Trophoblast cell (in vitro differentiated cells and primary cell): Measurements from ENCODE around the gene NAV3.

Experiments used
- DNase-seq, 2 donors: peaks; one replicate each; pipeline ENCODE4 v3.0.0-alpha.2; 2016
- H2AFZ ChIP-seq: 2 replicates; pipeline ENCODE4 v1.6.1; 2013; ENCODE audit warnings: low read length, moderate library complexity, mild to moderate bottlenecking; ENCODE audit not compliant: insufficient read depth, poor library complexity
- H2AK5ac ChIP-seq: 2 replicates; pipeline ENCODE4 v1.6.1; 2013; ENCODE audit warnings: mild to moderate bottlenecking, low read length
- H2BK120ac ChIP-seq: 2 replicates; pipeline ENCODE4 v1.6.1; 2013; ENCODE audit warnings: low read length, mild to moderate bottlenecking, moderate library complexity; ENCODE audit not compliant: insufficient read depth, poor library complexity
- H2BK12ac ChIP-seq: 2 replicates; pipeline ENCODE4 v1.6.1; 2013; ENCODE audit warnings: mild to moderate bottlenecking, low read length, moderate library complexity
- H2BK5ac ChIP-seq: 2 replicates; pipeline ENCODE4 v1.6.1; 2013; ENCODE audit warnings: low read length, low read depth, moderate library complexity, mild to moderate bottlenecking; ENCODE audit not compliant: poor library complexity
- H3K14ac ChIP-seq: 2 replicates; pipeline ENCODE4 v1.6.1; 2013; ENCODE audit warnings: mild to moderate bottlenecking, low read length
- H3K18ac ChIP-seq: 2 replicates; pipeline ENCODE4 v1.6.1; 2013; ENCODE audit warnings: mild to moderate bottlenecking, low read length
- H3K23ac ChIP-seq: 2 replicates; pipeline ENCODE4 v1.6.1; 2013; ENCODE audit warnings: low read length
- H3K27ac ChIP-seq: 2 replicates; pipeline ENCODE4 v1.5.1; 2013; ENCODE audit warnings: low read depth, mild to moderate bottlenecking, inconsistent platforms, low read length, moderate library complexity
- H3K27me3 ChIP-seq: 2 replicates; pipeline ENCODE4 v1.6.1; 2013; ENCODE audit warnings: inconsistent platforms, mild to moderate bottlenecking, low read length, moderate library complexity; ENCODE audit not compliant: insufficient read depth
- H3K36me3 ChIP-seq, 2 experiments: 1 replicate in 1 of 2; 2 replicates in 1 of 2; pipeline ENCODE4 v1.6.1; 2013; ENCODE audit warnings: low read length in 2 of 2, mild to moderate bottlenecking in 2 of 2, moderate library complexity in 1 of 2; ENCODE audit not compliant: insufficient read depth in 2 of 2, control insufficient read depth in 1 of 2
- H3K4ac ChIP-seq: 2 replicates; pipeline ENCODE4 v1.6.1; 2013; ENCODE audit warnings: low read depth, mild to moderate bottlenecking, low read length, moderate library complexity
- H3K4me1 ChIP-seq, 2 experiments: 1 replicate in 1 of 2; 2 replicates in 1 of 2; pipeline ENCODE4 v1.6.1; 2013; ENCODE audit warnings: low read length in 2 of 2, mild to moderate bottlenecking in 2 of 2, moderate library complexity in 1 of 2; ENCODE audit not compliant: insufficient read depth in 2 of 2, control insufficient read depth in 1 of 2
- H3K4me2 ChIP-seq: 2 replicates; pipeline ENCODE4 v1.6.1; 2013; ENCODE audit warnings: inconsistent platforms, mild to moderate bottlenecking, low read length, moderate library complexity
- H3K4me3 ChIP-seq: 2 replicates; pipeline ENCODE4 v1.5.1; 2013; ENCODE audit warnings: mild to moderate bottlenecking, low read depth, low read length, inconsistent platforms
- H3K79me1 ChIP-seq: one replicate; pipeline ENCODE4 v1.6.1; 2013; ENCODE audit warnings: low read length
- H3K79me2 ChIP-seq: 2 replicates; pipeline ENCODE4 v1.6.1; 2013; ENCODE audit warnings: low read length, mild to moderate bottlenecking; ENCODE audit not compliant: control insufficient read depth, insufficient read depth, poor library complexity
- H3K9ac ChIP-seq: 2 replicates; pipeline ENCODE4 v1.6.1; 2013; ENCODE audit warnings: mild to moderate bottlenecking, low read length
- H3K9me3 ChIP-seq: 2 replicates; pipeline ENCODE4 v1.6.1; 2013; ENCODE audit warnings: low read depth, mild to moderate bottlenecking, control low read depth, inconsistent platforms, low read length; ENCODE audit not compliant: insufficient read depth
- H4K12ac ChIP-seq: 2 replicates; pipeline ENCODE4 v1.6.1; 2013; ENCODE audit warnings: low read depth, mild to moderate bottlenecking, low read length, moderate library complexity
- H4K8ac ChIP-seq: 2 replicates; pipeline ENCODE4 v1.6.1; 2013; ENCODE audit warnings: low read depth, mild to moderate bottlenecking, low read length, moderate library complexity
- H4K91ac ChIP-seq: one replicate; pipeline ENCODE4 v1.6.1; 2013; ENCODE audit warnings: low read depth, mild to moderate bottlenecking, low read length, moderate library complexity
- WGBS: extraction: QIAGEN DNeasy Blood & Tissue Kit; methylation state at CpG from one replicate; pipeline ENCODE4 v1.1.7; 2013; ENCODE audit warnings: missing lambda C conversion rate; ENCODE audit not compliant: insufficient read length, insufficient coverage; ENCODE audit errors: extremely low coverage; 5-methylcytosine and 5-hydroxymethylcytosine counted together

The NAV3 gene

GRCh38 chr12:78157199-78157598 is 326.5 kb downstream of the NAV3 start:
- Histone ChIP-seq H3K4me2 (no peak overlapping the region), H4K8ac (no peak overlapping the region), H2AFZ (no peak overlapping the region), H3K14ac (no peak overlapping the region), H3K4me3 (no peak overlapping the region), H3K23ac (no peak overlapping the region), H3K9ac (no peak overlapping the region), H3K79me2 (no peaks in the 10 kb centered on the region), H3K79me1 (no peaks in the 10 kb centered on the region), H2BK120ac (no peak overlapping the region), H4K12ac (no peak overlapping the region), H2AK5ac (no peak overlapping the region), H4K91ac (no peak overlapping the region), H3K36me3 (no peaks in the 10 kb centered on the region), H2BK12ac (no peak overlapping the region), H3K27me3 (no peaks in the 10 kb centered on the region), H3K27ac (no peak overlapping the region), H3K4me1 (no peaks in the 10 kb centered on the region), H3K18ac (no peak overlapping the region), H3K9me3 (no peaks in the 10 kb centered on the region), H3K4ac (no peak overlapping the region), H2BK5ac (no peak overlapping the region)
- no peak for DNase-seq
- WGBS: no CpG with 5 or more reads among the region's 1 CpG

- Histone ChIP-seq H3K18ac (no peak overlapping the region), H2AFZ (no peak overlapping the region), H2BK5ac (no peak overlapping the region), H3K9ac (no peak overlapping the region), H4K12ac (no peak overlapping the region), H3K4me1 (no peaks in the 10 kb centered on the region), H4K8ac (no peak overlapping the region), H3K4me3 (no peak overlapping the region), H3K79me1 (no peaks in the 10 kb centered on the region), H2AK5ac (no peak overlapping the region), H3K14ac (no peak overlapping the region), H3K23ac (no peak overlapping the region), H3K27me3 (no peaks in the 10 kb centered on the region), H2BK120ac (no peak overlapping the region), H3K36me3 (no peaks in the 10 kb centered on the region), H4K91ac (no peak overlapping the region), H3K79me2 (no peaks in the 10 kb centered on the region), H3K4ac (no peak overlapping the region), H3K4me2 (no peak overlapping the region), H3K9me3 (no peaks in the 10 kb centered on the region), H2BK12ac (no peak overlapping the region), H3K27ac (no peak overlapping the region)
- no peak for DNase-seq
- WGBS: no CpG with 5 or more reads among the region's 1 CpG
Measured at GRCh38 chr12:78164154-78164553, 333.5 kb downstream of the NAV3 start.

GRCh38 chr12:78167510-78167909 is 336.8 kb downstream of the NAV3 start:
- no peaks in the 10 kb centered on the region for H3K79me1 ChIP-seq
- no peak overlapping the region for H3K23ac ChIP-seq
- H2AK5ac ChIP-seq: no peak overlapping the region
- no peak overlapping the region for H2BK12ac ChIP-seq
- H4K12ac ChIP-seq: no peak overlapping the region
- no peak overlapping the region for H4K91ac ChIP-seq
- H4K8ac ChIP-seq: no peak overlapping the region
- DNase-seq: no peak
- H3K27ac ChIP-seq: no peak overlapping the region
- H3K18ac ChIP-seq: no peak overlapping the region
- no peak overlapping the region for H3K4ac ChIP-seq
- no peak overlapping the region for H2BK5ac ChIP-seq
- no peaks in the 10 kb centered on the region for H3K36me3 ChIP-seq
- no peaks in the 10 kb centered on the region for H3K4me1 ChIP-seq
- no peak overlapping the region for H2BK120ac ChIP-seq
- no peak overlapping the region for H3K4me3 ChIP-seq
- no peak overlapping the region for H3K14ac ChIP-seq
- no peaks in the 10 kb centered on the region for H3K27me3 ChIP-seq
- WGBS: no CpG with 5 or more reads among the region's 3 CpGs
- H3K4me2 ChIP-seq: no peak overlapping the region
- H3K9ac ChIP-seq: no peak overlapping the region
- no peak overlapping the region for H2AFZ ChIP-seq
- no peaks in the 10 kb centered on the region for H3K9me3 ChIP-seq
- no peaks in the 10 kb centered on the region for H3K79me2 ChIP-seq

- Histone ChIP-seq H3K79me2 (no peaks in the 10 kb centered on the region), H2BK120ac (no peak overlapping the region), H3K4me3 (no peak overlapping the region), H3K36me3 (no peaks in the 10 kb centered on the region), H2AFZ (no peak overlapping the region), H2AK5ac (no peak overlapping the region), H3K27me3 (no peaks in the 10 kb centered on the region), H4K12ac (no peak overlapping the region), H3K4ac (no peak overlapping the region), H3K14ac (no peak overlapping the region), H4K91ac (no peak overlapping the region), H2BK12ac (no peak overlapping the region), H3K18ac (no peak overlapping the region), H3K27ac (no peak overlapping the region), H3K9ac (no peak overlapping the region), H3K79me1 (no peaks in the 10 kb centered on the region), H3K4me1 (no peaks in the 10 kb centered on the region), H3K23ac (no peak overlapping the region), H3K4me2 (no peak overlapping the region), H2BK5ac (no peak overlapping the region), H4K8ac (no peak overlapping the region), H3K9me3 (no peaks in the 10 kb centered on the region)
- WGBS: no CpG with 5 or more reads among the region's 1 CpG
- DNase-seq: no peak
Measured at GRCh38 chr12:78171061-78171460, 340.4 kb downstream of the NAV3 start.
